RWPE1 (cell line): Measurements from ENCODE around the gene CCDC197.

Experiments used
- CTCF ChIA-PET: fragments of 350-600 bp; sonication (Branson Sonifier 250); formaldehyde crosslinking; extraction: SDS; loops from one replicate; lab custom pipeline; 2021; lab: Yijun Ruan, JAX
- POLR2A ChIA-PET: fragments of 400-600 bp; formaldehyde crosslinking; extraction: SDS; loops from one replicate; lab custom pipeline; 2020; ENCODE audit warnings: antibody characterized with exemption; ENCODE audit not compliant: low non-redundant PET; lab: Yijun Ruan, JAX
- DNase-seq: peaks from one replicate; pipeline ENCODE4 v3.0.0; 2012; ENCODE audit warnings: low spot score
- H3K27ac ChIP-seq: fragments of 450-650 bp; 2 replicates; pipeline ENCODE4 v1.5.1; 2017
- CTCF ChIP-seq: fragments of 450-650 bp; conservative IDR thresholded peaks from 2 replicates; pipeline ENCODE4 v1.5.1; 2017; ENCODE audit warnings: low read depth, mild to moderate bottlenecking

Gene CCDC197

GRCh38 chr14:93977171-93977570, 19.9 kb upstream of the CCDC197 start:
- ChIA-PET CTCF (no interaction called here), POLR2A (no interaction called here)
- TF ChIP-seq CTCF: no peak
- DNase-seq: no peak
- no peak overlapping the region for H3K27ac ChIP-seq

DNA sequence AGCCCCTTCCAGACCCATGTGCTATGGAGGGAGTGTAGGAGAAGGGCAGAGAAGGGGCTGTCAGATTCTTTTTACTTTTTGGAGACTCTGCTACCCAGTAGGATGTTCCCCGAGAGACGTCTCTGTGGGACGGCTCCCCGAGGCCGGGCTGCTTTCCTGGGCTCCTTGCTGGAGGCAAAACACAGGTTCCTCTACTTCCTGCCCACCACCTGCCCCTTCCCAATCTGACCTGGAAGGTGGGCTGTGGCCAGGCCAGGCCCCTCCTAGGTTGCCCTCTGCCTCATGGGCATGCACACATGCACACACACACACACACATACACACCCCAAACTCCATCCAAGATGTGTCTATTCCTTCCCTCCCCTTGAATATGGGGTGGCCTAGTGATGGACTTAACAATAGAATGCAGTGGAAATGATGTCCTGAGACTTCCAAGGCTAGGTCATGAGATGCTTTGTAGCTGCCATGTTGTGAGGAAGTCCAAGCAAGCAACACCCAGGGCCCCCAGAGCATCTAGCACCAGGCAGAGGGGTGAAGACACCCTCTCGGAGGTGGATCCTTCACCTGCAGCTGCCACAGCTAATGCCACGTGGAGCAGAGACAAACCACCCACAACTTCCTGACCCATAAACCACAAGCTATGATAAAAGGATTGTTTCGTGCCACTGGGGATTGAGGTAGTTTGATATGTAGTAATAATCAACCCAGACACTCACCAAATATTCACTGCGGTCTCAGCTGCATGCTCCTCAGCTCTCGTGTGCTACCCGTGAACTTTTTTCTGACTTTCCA, 19.1 kb upstream of the CCDC197 start:
- no peak for DNase-seq
- ChIA-PET CTCF (no interaction called here), POLR2A (no interaction called here)
- TF ChIP-seq CTCF: no peak
- no peak overlapping the region for H3K27ac ChIP-seq

- CTCF ChIA-PET: no interaction called here
- no peak overlapping the region for H3K27ac ChIP-seq
These were observed 18.4 kb upstream of the CCDC197 start for GRCh38 chr14:93978735-93979134.

GRCh38 chr14:93980456-93981201, 16.5 kb upstream of the CCDC197 start:
- CTCF ChIA-PET: interaction anchor here (0.5 to 1.2 kb wide), 2 partner anchors 45 to 220 kb away, joined by 3 to 9 read pairs; no protein-coding TSS in a partner anchor
- no peak overlapping the region for H3K27ac ChIP-seq
- no peak for DNase-seq
- no peak for TF ChIP-seq CTCF
- POLR2A ChIA-PET: no interaction called here

More at GRCh38 chr14:93978735-93979134, 18.4 kb upstream of the CCDC197 start:
- TF ChIP-seq CTCF: no peak
- POLR2A ChIA-PET: no interaction called here
- DNase-seq: no peak

GRCh38 chr14:93981316-93982229, 15.5 kb upstream of the CCDC197 start:
- no peak for DNase-seq
- POLR2A ChIA-PET: no interaction called here
- H3K27ac ChIP-seq: no peak overlapping the region
- no peak for TF ChIP-seq CTCF
- CTCF ChIA-PET: interaction anchor here (1.2 to 1.3 kb wide), 3 partner anchors 11 to 46 kb away, joined by 3 to 5 read pairs (median 4); no protein-coding TSS in a partner anchor
